OCI-LY7 (cell line): Measurements from ENCODE around the gene RHOT1. TPM values are rescaled to one million over a fixed set of nuclear protein-coding genes. Genes with fewer than 3 reads are reported as not detected.

Experiments used
- BruUV-seq: library from RNA; stranded (reverse); fragments of 400-500 nt; replicated peaks from 2 replicates; lab custom pipeline; 2021; lab: Mats Ljungman, UMichigan
- CTCF ChIA-PET: fragments of 300-600 bp; sonication (Branson Sonifier 250); formaldehyde crosslinking; loops from one replicate; lab custom pipeline; 2022; ENCODE audit warnings: antibody characterized with exemption; ENCODE audit not compliant: unreplicated experiment; lab: Charles Lee
- POLR2A ChIA-PET: fragments of 300-600 bp; sonication (Branson Sonifier 250); formaldehyde crosslinking; loops from one replicate; lab custom pipeline; 2022; ENCODE audit warnings: antibody characterized with exemption; lab: Charles Lee
- DNase-seq: peaks from one replicate; pipeline ENCODE4 v3.0.0-alpha.2; 2015; ENCODE audit warnings: low spot score
- H2AFZ ChIP-seq: fragments of 200-600 bp; sonication (generic), shearing (Covaris generic); 2 replicates; pipeline ENCODE4 v1.6.1; 2014; ENCODE audit warnings: mild to moderate bottlenecking, antibody characterized with exemption, low read length, moderate library complexity
- H3K27ac ChIP-seq: fragments of 200-600 bp; sonication (generic); 2 replicates; pipeline ENCODE4 v1.5.1; 2014; ENCODE audit warnings: mixed run types, low read depth, mild to moderate bottlenecking, moderate library complexity, low read length, inconsistent platforms; ENCODE audit not compliant: poor library complexity, severe bottlenecking
- H3K36me3 ChIP-seq: fragments of 200-600 bp; sonication (generic); 2 replicates; pipeline ENCODE4 v1.6.1; 2014; ENCODE audit warnings: mild to moderate bottlenecking, antibody characterized with exemption, low read length, moderate library complexity, mixed read lengths; ENCODE audit not compliant: insufficient read depth
- H3K4me1 ChIP-seq: fragments of 200-600 bp; sonication (generic); 2 replicates; pipeline ENCODE4 v1.5.1; 2014; ENCODE audit warnings: mild to moderate bottlenecking, low read length; ENCODE audit not compliant: insufficient read depth, poor library complexity, severe bottlenecking
- H3K4me2 ChIP-seq: fragments of 200-600 bp; sonication (generic); 2 replicates; pipeline ENCODE4 v1.6.1; 2014; ENCODE audit warnings: mild to moderate bottlenecking, low read length
- H3K4me3 ChIP-seq: fragments of 200-600 bp; sonication (generic); 2 replicates; pipeline ENCODE4 v1.5.1; 2014; ENCODE audit warnings: mild to moderate bottlenecking, low read depth, low read length; ENCODE audit not compliant: poor library complexity, severe bottlenecking
- H3K79me2 ChIP-seq: fragments of 200-600 bp; sonication (generic); 2 replicates; pipeline ENCODE4 v1.6.1; 2016; ENCODE audit warnings: low read depth, mild to moderate bottlenecking, low read length, moderate library complexity, mixed read lengths; ENCODE audit not compliant: insufficient read depth
- H3K9me2 ChIP-seq: fragments of 200-600 bp; sonication (generic); 2 replicates; pipeline ENCODE4 v1.6.1; 2016; ENCODE audit warnings: mild to moderate bottlenecking, low read length, mixed read lengths; ENCODE audit not compliant: insufficient read depth
- H3K9me3 ChIP-seq: fragments of 200-600 bp; sonication (generic); 2 replicates; pipeline ENCODE4 v1.6.1; 2014; ENCODE audit warnings: mild to moderate bottlenecking, mixed run types, low read length, mixed read lengths
- H4K20me1 ChIP-seq: fragments of 200-600 bp; sonication (generic); 2 replicates; pipeline ENCODE4 v1.6.1; 2014; ENCODE audit warnings: mild to moderate bottlenecking, antibody characterized with exemption, low read length, moderate library complexity, mixed read lengths; ENCODE audit not compliant: insufficient read depth
- CTCF ChIP-seq: fragments of 200-600 bp; sonication (generic); conservative IDR thresholded peaks from 2 replicates; pipeline ENCODE4 v1.5.1; 2014; ENCODE audit warnings: mild to moderate bottlenecking, antibody characterized with exemption, low read length, moderate library complexity, mixed read lengths
- EZH2phosphoT487 ChIP-seq: fragments of 200-600 bp; sonication (generic); IDR thresholded peaks from 2 replicates; pipeline ENCODE4 v1.6.1; 2018; ENCODE audit warnings: low read depth, borderline replicate concordance, mild to moderate bottlenecking, mixed run types, antibody characterized with exemption, low read length, moderate library complexity, mixed read lengths
- intact Hi-C: fragments of 100-400 bp; cut with micrococcal nuclease; formaldehyde crosslinking; loops from one replicate; pipeline ENCODE4 v1.10.0; 2022; ENCODE audit not compliant: unreplicated experiment
- total RNA-seq, 2 experiments: library from RNA; depleted of rRNA in 1 of 2; stranded (reverse); fragments of >200 nt in 1 of 2; shearing (Covaris generic) in 1 of 2; gene quantifications; 2 replicates each; pipeline ENCODE4 v1.2.3, GENCODE V29; 2014 to 2022

The RHOT1 gene
- total RNA-seq, 2 experiments from 2014 or later: 19.4 to 24.2 TPM

DNA sequence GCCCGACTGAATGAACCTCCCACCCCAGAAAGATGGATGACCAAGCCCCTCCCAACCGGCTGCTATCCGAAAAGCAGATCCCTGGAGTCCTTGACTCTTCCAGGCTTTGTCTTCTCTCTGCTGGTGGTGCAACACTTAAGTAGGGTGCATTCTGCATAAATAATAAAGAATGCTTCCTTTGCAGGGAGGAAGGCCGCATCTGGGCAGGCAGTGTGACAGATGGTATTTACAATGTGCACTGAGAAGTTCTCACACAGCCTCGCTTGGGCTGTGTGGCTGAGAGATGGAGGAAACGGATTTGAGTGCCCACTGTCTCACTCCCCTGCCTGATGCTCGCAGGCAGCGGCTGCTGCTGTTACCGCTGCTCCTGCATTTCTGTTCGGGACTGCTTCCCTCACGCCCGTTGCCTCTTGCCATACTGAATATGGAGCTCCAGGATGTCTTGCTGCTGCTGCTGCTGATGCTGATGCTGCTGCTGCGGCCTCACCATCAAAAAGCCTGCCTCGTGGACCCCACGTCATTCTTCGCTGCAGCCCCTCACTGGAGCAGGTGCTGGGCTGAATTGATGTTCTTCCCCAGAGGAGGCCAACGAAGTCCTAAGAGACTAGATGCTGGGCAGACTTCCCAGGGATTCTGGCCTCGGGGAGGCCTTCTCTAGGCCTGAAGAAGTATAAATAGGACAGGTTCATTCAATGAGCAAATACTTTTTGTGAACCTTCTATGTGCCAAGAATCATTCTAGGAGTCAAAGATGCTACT, 116.3 kb downstream of the RHOT1 start:
- Histone ChIP-seq H2AFZ (no peak overlapping the region), H3K79me2 (no peaks in the 10 kb centered on the region), H3K36me3 (no peaks in the 10 kb centered on the region), H4K20me1 (no peaks in the 10 kb centered on the region), H3K27ac (no peak overlapping the region), H3K4me1 (no peaks in the 10 kb centered on the region), H3K4me3 (no peak overlapping the region), H3K4me2 (no peak overlapping the region), H3K9me3 (no peaks in the 10 kb centered on the region), H3K9me2 (no peaks in the 10 kb centered on the region)
- ChIA-PET POLR2A (interaction anchor here (1.3 to 2.3 kb wide), 2 partner anchors 53 to 57 kb away, joined by 3 to 5 read pairs; no protein-coding TSS in a partner anchor), CTCF (no interaction called here)
- intact Hi-C loops: no loop called here
- TF ChIP-seq EZH2phosphoT487 (no peak), CTCF (no peak)
- no peak for DNase-seq
- BruUV-seq: no TSS peak

- intact Hi-C loops: no loop called here
- DNase-seq: no peak
- POLR2A ChIA-PET: interaction anchor here (0.6 to 0.7 kb wide), 2 partner anchors 27 to 35 kb away, joined by 3 read pairs; no protein-coding TSS in a partner anchor
- no peak for TF ChIP-seq CTCF
- TF ChIP-seq EZH2phosphoT487: no peak
- BruUV-seq: no TSS peak
- Histone ChIP-seq H4K20me1 (no peaks in the 10 kb centered on the region), H3K27ac (no peak overlapping the region), H3K36me3 (no peaks in the 10 kb centered on the region), H3K4me3 (no peak overlapping the region), H3K4me2 (no peak overlapping the region), H3K79me2 (no peaks in the 10 kb centered on the region), H3K9me2 (no peaks in the 10 kb centered on the region), H3K9me3 (no peaks in the 10 kb centered on the region), H2AFZ (no peak overlapping the region), H3K4me1 (no peaks in the 10 kb centered on the region)
- CTCF ChIA-PET: no interaction called here
Measured at GRCh38 chr17:32259586-32259985, 117.3 kb downstream of the RHOT1 start.

DNA sequence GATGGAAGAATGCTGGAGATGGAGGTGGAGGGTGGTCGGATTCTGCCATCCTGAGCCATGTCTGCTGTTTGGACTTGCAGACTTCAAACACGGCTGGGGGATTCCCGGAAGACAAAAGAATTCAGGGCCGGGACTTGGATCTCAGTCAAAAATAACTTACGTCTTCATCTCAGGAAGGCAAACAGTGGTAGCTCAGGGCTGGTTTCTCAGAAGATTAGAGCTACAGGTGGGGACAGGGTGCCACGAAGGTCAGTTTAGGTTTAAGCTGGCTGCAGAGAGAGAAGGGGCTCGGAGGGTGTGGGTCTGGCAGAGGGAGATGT, 119.1 kb downstream of the RHOT1 start:
- H3K4me1 ChIP-seq: peaks cover 3% of the 10 kb centered on the region
- no peak overlapping the region for H3K27ac ChIP-seq
- CTCF ChIA-PET: no interaction called here
- no peaks in the 10 kb centered on the region for H3K36me3 ChIP-seq
- POLR2A ChIA-PET: interaction anchor here (0.8 kb wide), 1 partner anchor 67 kb away, joined by 4 read pairs; no protein-coding TSS in a partner anchor
- H3K4me3 ChIP-seq: no peak overlapping the region
- intact Hi-C loops: no loop called here
- no peaks in the 10 kb centered on the region for H3K79me2 ChIP-seq
- H2AFZ ChIP-seq: no peak overlapping the region
- BruUV-seq: no TSS peak
- no peaks in the 10 kb centered on the region for H4K20me1 ChIP-seq
- H3K9me3 ChIP-seq: no peaks in the 10 kb centered on the region
- H3K4me2 ChIP-seq: no peak overlapping the region
- no peak for DNase-seq
- TF ChIP-seq EZH2phosphoT487: no peak
- TF ChIP-seq CTCF: no peak
- H3K9me2 ChIP-seq: no peaks in the 10 kb centered on the region
